DMS114 treated with DMSO at 0.1 percent for 48 hours (cell line): ENCODE data around the gene RPL22L1.
"Not testable (repeated sequence)": the region's sequence is repeated elsewhere in the genome, so short reads cannot be mapped to it uniquely, and the experiment has no call there.

ENCODE experiments used
- DNase-seq: peaks from one replicate; lab custom pipeline; 2025; ENCODE audit not compliant: unreplicated experiment; lab: John Stamatoyannopoulos, UW

The RPL22L1 gene

GRCh38 chr3:170878688-170879087 lies 8.7 kb upstream of the RPL22L1 start:
- not testable (repeated sequence) for DNase-seq

DNA sequence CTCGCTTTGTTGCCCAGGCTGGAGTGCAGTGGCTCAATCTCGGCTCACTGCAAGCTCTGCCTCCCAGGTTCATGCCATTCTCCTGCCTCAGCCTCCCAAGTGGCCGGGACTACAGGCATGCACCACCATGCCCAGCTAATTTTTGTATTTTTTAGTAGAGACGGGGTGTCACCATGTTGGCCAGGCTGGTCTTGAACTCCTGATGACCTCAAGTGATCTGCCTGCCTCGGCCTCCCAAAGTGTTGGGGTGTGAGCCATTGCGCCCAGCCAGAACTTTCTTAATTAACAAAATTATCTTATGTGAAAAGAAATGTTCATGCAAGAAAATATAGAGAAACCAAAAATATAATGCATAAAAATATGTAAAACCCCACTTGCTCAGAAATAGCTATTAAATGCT lies 7.3 kb upstream of the RPL22L1 start:
- DNase-seq: not testable (repeated sequence)

DNA sequence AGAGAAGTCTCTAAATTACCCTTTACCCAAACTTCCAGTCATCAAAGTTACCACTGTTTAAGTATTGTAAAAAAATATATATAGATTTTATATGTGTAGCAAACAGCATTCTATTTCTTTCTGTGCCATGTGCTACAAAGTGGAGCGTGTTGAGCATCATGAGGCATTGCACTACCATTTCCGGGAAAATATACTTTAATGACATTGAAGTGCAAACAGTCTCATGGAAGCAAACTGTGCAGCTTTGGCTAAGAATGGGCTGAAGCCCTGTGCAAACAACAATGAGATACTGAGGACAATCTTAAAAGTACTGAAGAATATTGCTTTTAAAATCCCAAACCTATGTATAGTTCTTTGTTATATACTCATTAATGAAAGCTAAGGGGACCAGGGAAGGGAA lies 6.5 kb upstream of the RPL22L1 start:
- DNase-seq: no peak

GRCh38 chr3:170869239-170869590 lies 780 bp downstream of the RPL22L1 start:
- no peak for DNase-seq

DNA sequence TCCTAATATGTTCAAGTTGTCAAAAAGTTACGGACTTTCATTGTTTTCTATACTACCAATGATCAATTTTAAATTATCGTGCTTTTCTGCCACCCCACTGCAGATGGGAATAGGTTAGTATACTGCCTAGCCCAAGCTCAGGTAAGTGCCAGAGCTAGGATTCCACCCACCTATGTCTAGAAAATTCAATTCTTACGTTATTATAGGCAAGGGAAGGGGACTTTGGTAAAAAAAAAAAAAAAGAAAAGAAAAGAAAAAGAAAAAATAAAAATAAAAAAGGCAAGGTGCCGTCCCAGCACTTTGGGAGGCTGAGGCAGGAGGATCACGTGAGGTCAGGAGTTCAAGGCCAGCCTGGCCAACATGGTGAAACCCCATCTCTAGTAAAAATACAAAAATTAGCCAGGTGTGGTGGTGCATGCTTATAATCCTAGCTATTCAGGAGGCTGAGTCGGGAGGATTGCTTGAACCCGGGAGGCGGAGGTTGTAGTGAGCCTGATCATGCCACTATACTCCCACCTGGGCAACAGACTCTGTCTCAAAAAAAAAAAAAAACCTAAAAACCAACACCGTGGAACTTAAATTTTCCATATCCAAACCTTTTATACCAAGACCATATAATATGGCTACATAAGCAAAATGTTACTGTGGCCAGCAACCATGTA lies 1.3 kb downstream of the RPL22L1 start:
- DNase-seq: no peak

GRCh38 chr3:170867143-170867937 lies 2.7 kb downstream of the RPL22L1 start:
- DNase-seq: no peak

DNA sequence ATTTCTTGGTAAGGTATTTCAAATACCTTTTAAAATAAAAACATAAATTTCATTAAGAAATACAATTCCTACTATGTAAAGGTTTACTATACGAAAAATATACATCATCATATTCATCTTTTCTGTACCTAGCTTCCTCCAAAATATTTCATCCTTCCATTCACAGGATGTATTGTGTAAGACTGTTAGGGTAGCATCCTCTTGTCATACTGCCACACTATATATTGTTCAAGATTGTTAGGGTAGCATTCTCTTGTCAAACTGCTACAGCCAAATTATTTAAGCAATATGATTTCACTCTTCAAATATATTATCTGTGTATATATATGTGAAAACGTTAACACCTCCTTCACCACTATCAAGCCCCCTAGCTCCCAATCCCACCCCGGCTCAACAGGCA lies 3.5 kb downstream of the RPL22L1 start:
- DNase-seq: no peak

- no peak for DNase-seq
Observed at GRCh38 chr3:170865209-170866094, 4.5 kb downstream of the RPL22L1 start.

GRCh38 chr3:170864525-170865208 lies 5.3 kb downstream of the RPL22L1 start:
- DNase-seq: no peak

DNA sequence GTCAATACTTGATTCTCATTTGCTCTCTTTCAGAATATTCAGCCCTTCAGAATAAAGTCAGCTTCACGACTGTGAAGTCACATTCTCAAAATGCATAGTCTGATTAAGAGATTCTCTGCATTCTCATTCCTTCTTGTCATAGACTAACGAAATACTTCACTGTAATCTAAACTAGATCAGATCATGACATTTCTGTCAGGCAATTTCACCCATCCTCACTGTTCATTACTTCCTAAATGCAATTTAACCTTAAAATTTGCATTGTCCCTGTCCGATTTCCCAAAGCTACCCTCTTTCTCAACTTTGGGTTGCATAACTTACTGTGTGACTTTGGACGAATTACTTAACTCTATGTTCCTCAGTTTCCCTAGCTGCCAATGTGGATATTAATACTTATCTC lies 6.2 kb downstream of the RPL22L1 start:
- DNase-seq: no peak

- peak; percentile 10 for DNase-seq
Observed at GRCh38 chr3:170862618-170863374, 7.2 kb downstream of the RPL22L1 start.

- no peak for DNase-seq
Observed at GRCh38 chr3:170858599-170858998, 11.4 kb downstream of the RPL22L1 start.

DNA sequence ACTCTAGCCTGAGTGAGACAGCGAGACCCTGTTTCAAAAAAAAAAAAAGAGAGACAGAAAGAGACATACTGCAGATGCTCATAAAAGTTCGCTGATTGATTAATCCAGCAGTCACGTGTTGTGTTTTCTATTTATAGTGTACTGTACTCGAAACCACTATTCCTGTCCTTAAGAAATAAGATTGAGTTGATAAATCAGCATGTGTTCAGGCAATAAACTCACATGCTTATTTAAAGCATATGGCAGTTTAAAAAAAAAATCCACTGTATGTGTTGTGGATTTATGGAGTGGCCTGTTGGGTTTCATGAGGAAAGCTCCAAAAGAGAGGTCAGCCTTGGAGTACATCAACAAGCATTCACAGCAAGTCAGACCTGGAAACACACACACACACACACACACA lies 17.7 kb downstream of the RPL22L1 start:
- DNase-seq: no peak

GRCh38 chr3:170848292-170848917 lies 21.6 kb downstream of the RPL22L1 start:
- DNase-seq: peak; percentile 21

GRCh38 chr3:170844377-170844776 lies 25.6 kb downstream of the RPL22L1 start:
- no peak for DNase-seq

GRCh38 chr3:170840291-170840859 lies 29.6 kb downstream of the RPL22L1 start:
- DNase-seq: no peak

DNA sequence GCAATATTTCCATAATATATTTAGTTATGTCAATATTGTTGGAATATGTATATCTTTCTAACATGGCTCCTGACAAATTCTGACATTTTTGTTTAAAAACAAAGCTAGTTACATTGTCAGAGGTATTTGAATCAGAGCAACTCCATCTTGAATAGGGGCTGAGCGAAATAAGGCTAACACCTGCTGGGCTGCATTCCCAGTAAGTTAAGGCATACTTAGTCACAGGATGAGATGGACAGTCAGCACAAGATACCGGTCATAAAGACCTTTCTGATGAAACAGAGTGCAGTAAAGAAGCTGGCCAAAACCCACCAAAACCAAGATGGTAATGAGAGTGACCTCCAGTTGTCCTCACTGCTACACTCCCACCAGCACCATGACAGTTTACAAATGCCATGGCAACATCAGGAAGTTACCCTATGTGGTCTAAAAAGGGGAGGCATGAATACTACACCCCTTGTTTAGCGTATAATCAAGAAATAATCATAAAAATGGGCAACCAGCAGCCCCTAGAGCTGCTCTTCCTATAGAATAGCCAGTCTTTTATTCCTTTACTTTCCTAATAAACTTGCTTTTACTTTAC lies 30.4 kb downstream of the RPL22L1 start:
- no peak for DNase-seq

GRCh38 chr3:170836491-170836890 lies 33.5 kb downstream of the RPL22L1 start:
- no peak for DNase-seq

GRCh38 chr3:170835336-170835735 lies 34.7 kb downstream of the RPL22L1 start:
- DNase-seq: no peak
